ENCODE results near the gene UNC45A.
"Not testable (repeated sequence)": the region's sequence is repeated elsewhere in the genome, so short reads cannot be mapped to it uniquely, and the experiment has no call there.

UNC45A gene

GRCh38 chr15:90902840-90903732, 32.0 kb upstream of the UNC45A start, which contains the start of gene MAN2A2:
Gene MAN2A2, plus strand, starts transcription at chr15:90903302. Its CDS starts 906 bp downstream, at chr15:90904208.
- peak; percentile 93 for DNase-seq (ENCODE audit: low spot score)

- DNase-seq (ENCODE audit: low spot score) = peak; percentile 97
These were observed 31.1 kb upstream of the UNC45A start for GRCh38 chr15:90903733-90904536.

GRCh38 chr15:90904746-90905145, 30.3 kb upstream of the UNC45A start:
- no peak for DNase-seq (ENCODE audit: low spot score)

GRCh38 chr15:90905306-90906180, 29.5 kb upstream of the UNC45A start:
- DNase-seq (ENCODE audit: low spot score) = no peak

GRCh38 chr15:90906181-90906849, 28.8 kb upstream of the UNC45A start:
- no peak for DNase-seq (ENCODE audit: low spot score)

- DNase-seq (ENCODE audit: low spot score) = no peak
These were observed 27.9 kb upstream of the UNC45A start for GRCh38 chr15:90907051-90907660.

- DNase-seq (ENCODE audit: low spot score) = no peak
These were observed 27.1 kb upstream of the UNC45A start for GRCh38 chr15:90907838-90908507.

- DNase-seq (ENCODE audit: low spot score) = not testable (repeated sequence)
These were observed 25.6 kb upstream of the UNC45A start for GRCh38 chr15:90909449-90909848.

- DNase-seq (ENCODE audit: low spot score) = no peak
These were observed 25.1 kb upstream of the UNC45A start for GRCh38 chr15:90909976-90910375.

GRCh38 chr15:90910441-90911301, 24.4 kb upstream of the UNC45A start:
- no peak for DNase-seq (ENCODE audit: low spot score)

GRCh38 chr15:90911302-90911623, 23.8 kb upstream of the UNC45A start:
- no peak for DNase-seq (ENCODE audit: low spot score)

GRCh38 chr15:90911906-90912769, 22.9 kb upstream of the UNC45A start:
- DNase-seq (ENCODE audit: low spot score) = no peak

- no peak for DNase-seq (ENCODE audit: low spot score)
These were observed 22.4 kb upstream of the UNC45A start for GRCh38 chr15:90912770-90913075.

- no peak for DNase-seq (ENCODE audit: low spot score)
These were observed 21.6 kb upstream of the UNC45A start for GRCh38 chr15:90913398-90913944.

- DNase-seq (ENCODE audit: low spot score) = no peak
These were observed 20.6 kb upstream of the UNC45A start for GRCh38 chr15:90914305-90915080.

GRCh38 chr15:90915216-90915807, 19.8 kb upstream of the UNC45A start:
- no peak for DNase-seq (ENCODE audit: low spot score)

GRCh38 chr15:90915808-90916440, 19.2 kb upstream of the UNC45A start:
- no peak for DNase-seq (ENCODE audit: low spot score)
